Lower leg skin (tissue), 3 donors: ENCODE data around the gene CST9.

Source experiments
- CTCF ChIP-seq, 3 donors: fragments of 450-650 bp; IDR thresholded peaks; one replicate each; pipeline ENCODE4 v1.5.1; 2016; ENCODE audit warnings: antibody characterized with exemption in 3 of 3, mild to moderate bottlenecking in 3 of 3, moderate library complexity in 2 of 3
- POLR2A ChIP-seq, 2 donors: fragments of 450-650 bp; IDR thresholded peaks; one replicate each; pipeline ENCODE4 v1.6.1; 2016 to 2017; ENCODE audit warnings: antibody characterized with exemption in 2 of 2, mild to moderate bottlenecking in 1 of 2, moderate library complexity in 1 of 2

GRCh38 chr20:23630392-23630849 is 24.7 kb upstream of the CST9 start:
- TF ChIP-seq POLR2A (IDR thresholded peaks at IDR 0.05) (no peak), CTCF (IDR thresholded peaks at IDR 0.05) (no peak)
